Left cardiac atrium (tissue), 4 donors: ENCODE results near the gene PHOX2A. TPM values are rescaled to one million over a fixed set of nuclear protein-coding genes. Genes with fewer than 3 reads are reported as not detected.
"Not testable (repeated sequence)": the region's sequence is repeated elsewhere in the genome, so short reads cannot be mapped to it uniquely, and the experiment has no call there.

Source experiments
- ATAC-seq, 2 donors: fragments of 200-7000 bp; cut with Tn5 transposase; one replicate each; pipeline ENCODE4 v1.9.1; 2020; ENCODE audit warnings: mild to moderate bottlenecking in 2 of 2, moderate library complexity in 2 of 2
- DNase-seq: peaks from one replicate; pipeline ENCODE4 v3.0.0-alpha.2; 2020
- intact Hi-C, 2 donors: fragments of 100-400 bp; cut with DNase I; formaldehyde crosslinking; loops; one replicate each; pipeline versions ENCODE4 v1.14.1 to v1.15.1; 2022 to 2023
- long read RNA-seq: library from polyadenylated mRNA; unstranded; transcript quantifications from one replicate; pipeline ENCODE4 v2.0.0, GENCODE V29; 2021
- total RNA-seq, 2 donors: library from RNA; stranded (reverse); fragmentation: NEBNext Ultra II Directional; extraction: Animal tissue kit (Norgen Biotek cat#: 25700); gene quantifications; one replicate each; pipeline ENCODE4 v1.2.1, GENCODE V29; 2021
- donor health status: DM: no; HTN: yes; CAD: no.
- donor health status: DM: no; HTN: yes; CAD: no; lungs with severe emphysema.
- donor health status: DM: yes; HTN: yes; CAD: no.
- donor health status: Dilated cardiomyopathy.

The PHOX2A gene
- not detected for total RNA-seq
- long read RNA-seq = 0 reads

DNA sequence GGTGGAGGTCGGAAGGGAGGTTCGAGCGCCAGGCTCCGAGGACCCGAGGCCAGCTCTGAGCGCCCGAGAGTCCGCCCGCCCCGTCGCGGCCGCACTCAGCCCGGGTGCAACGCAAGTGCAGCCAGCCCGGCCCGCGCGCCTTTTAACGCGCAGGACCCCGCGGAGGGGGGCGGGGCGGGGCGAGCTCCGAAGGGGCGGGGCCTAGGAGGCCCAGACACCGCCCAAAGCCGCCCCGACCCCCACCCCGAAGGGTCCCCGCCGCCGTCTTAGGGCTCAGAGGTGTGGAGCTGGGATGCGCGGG, at the start of gene PHOX2A:
PHOX2A (minus strand) TSS at position 117 of the 301 bp plus-strand sequence. CDS start 172 bp downstream, outside the sequence.
- DNase-seq = no peak
- intact Hi-C loops = no loop called here
- ATAC-seq = no peak

DNA sequence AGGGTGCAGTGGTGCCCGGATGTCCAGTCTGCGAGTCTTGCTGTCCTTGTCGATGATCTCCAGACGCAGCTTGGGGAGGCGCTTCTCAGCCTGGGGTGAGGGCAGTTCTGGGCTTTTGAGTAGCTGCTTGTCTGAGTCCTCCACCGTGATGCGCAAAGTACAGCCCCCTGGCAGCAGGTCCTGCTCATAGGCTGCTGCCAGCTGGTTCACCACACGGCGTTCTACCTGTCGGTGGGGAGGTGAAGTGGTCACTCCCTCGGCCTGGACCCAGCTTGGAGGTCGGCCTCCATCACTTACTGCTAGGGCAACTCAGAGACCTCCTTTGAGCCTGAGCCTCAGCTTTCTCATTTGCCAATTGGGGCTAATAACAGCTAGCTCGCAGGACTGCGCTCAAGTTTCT, 49.4 kb upstream of the PHOX2A start:
- intact Hi-C loops = no loop called here
- ATAC-seq (no peak), DNase-seq (no peak)

DNA sequence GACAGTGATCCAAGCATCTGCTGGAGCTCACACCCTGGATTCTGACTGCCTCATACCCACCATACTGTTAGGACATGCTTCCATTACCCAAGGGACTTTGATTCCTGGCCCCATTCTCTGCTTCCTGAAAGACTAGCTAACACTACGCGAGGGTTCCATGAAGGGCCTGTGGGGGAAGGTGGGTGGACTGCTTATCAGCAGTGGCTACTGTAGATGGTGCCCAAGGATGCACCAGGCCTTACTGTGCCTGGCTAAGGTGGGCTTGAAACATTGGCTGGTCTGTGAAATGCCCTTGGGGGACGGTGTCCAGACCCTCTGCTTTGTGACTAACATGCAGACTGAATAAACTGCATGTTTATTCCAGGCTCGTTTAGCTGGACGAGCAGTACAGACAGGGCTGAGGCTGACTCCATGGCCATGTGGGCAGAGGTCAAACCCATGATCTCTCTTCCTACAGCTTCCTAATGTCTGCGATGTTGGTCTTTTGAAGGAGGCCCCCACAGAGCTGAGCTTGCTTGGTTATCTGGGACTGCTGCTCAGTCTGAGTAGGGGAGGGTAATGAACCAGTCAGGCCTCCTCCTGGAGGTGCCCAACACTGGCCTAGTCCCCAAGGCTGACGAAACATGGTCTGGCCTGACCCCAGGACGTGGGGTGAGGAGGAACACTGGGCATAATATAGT, 48.3 kb upstream of the PHOX2A start:
- ATAC-seq (no peak), DNase-seq (no peak)
- intact Hi-C loops = no loop called here

DNA sequence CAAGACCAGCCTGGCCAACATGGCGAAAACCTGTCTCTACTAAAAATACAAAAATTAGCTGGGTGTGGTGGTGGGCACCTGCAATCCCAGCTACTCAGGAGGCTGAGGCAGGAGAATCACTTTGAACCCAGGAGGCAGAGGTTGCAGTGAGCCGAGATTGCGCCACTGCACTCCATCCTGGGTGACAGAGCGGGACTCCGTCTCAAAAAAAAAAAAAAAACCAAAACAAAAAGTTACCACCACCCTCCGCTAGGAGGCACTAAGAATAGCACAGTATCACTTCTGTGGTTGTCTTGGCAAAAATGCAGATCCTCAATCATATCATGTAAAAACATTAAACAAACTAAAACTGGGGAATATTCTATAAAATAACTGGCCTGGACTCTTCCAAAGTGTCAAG, 46.8 kb upstream of the PHOX2A start:
- ATAC-seq, DNase-seq, intact Hi-C loops: not testable (repeated sequence)

DNA sequence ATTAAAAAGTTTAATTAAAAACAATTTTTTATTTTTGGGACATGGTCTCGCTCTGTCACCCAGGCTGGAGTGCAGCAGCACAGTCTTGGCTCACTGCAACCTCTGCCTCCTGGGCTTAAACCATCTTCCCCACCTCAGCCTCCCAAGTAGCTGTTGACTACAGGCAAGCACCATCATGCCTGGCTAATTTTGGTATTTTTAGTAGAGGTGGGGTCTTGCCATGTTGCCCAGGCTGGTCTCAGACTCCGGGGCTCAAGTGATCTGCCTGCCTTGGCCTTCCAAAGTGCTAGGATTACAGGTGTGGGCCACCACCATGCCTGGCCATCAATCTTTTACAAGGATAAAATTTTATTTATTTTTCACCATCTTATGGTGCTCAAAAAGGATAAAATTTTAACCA, 43.3 kb upstream of the PHOX2A start:
- DNase-seq = no peak
- no peak for ATAC-seq
- intact Hi-C loops = no loop called here

DNA sequence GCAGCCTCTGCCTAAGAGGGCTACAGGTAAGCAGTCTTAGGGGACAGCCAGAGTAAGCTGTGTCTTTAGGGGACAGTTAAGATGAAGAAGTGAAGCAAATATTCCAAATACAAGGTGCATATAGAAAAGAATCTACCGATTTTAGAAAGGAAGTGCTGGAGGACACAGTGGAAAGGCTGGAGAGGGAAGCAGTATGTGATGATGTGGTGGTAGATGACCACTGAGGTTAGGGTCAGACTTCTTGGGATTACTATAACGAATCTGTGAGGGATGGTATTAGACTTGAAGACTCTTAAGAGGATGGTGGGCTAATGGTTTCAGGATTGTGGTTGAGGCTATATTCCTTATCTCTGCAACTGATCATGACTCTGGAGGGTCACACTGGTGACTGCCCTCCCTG, 40.0 kb upstream of the PHOX2A start:
- intact Hi-C loops = no loop called here
- ATAC-seq (no peak), DNase-seq (no peak)

DNA sequence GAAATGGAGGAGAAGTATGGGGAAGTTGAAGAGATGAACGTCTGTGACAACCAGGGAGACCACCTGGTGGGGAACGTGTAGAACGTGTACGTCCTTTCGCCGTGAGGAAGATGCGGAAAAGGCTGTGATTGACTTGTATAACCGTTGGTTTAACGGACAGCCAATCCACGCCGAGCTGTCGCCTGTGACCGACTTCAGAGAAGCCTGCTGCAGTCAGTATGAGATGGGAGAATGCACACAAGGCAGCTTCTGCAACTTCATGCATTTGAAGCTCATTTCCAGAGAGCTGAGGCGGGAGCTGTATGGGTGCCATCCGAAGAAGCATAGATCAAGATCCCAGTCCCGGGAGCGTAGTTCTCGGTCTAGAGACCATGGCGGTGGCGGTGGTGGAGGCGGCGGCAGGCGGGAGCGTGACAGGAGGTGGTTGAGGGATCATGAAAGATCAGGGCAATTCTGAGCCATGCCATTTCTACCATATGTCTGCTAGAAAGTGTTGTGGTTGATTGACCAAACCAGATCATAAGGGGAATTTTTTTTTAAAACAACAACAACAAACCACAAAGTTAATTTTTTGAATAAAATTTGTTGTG, 36.8 kb upstream of the PHOX2A start:
- ATAC-seq (no peak), DNase-seq (no peak)
- intact Hi-C loops = no loop called here

DNA sequence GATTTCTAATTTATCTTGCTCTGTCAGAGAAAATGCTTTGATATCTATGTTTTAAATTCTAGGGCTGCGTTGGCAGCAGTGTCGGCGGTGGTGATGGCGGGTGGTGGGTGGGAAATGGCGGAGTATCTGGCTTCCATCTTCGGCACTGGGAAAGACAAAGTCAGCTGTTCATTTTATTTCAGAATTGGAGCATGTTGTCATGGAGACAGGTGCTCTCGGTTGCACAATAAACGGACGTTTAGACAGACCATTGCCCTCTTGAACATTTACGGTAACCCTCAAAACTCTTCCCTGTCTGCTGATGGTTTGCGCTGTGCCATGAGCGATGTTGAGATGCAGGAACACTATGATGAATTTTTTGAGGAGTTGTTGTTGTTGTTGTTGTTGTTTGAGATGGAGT, 36.1 kb upstream of the PHOX2A start:
- intact Hi-C loops = no loop called here
- no peak for ATAC-seq
- DNase-seq = no peak

DNA sequence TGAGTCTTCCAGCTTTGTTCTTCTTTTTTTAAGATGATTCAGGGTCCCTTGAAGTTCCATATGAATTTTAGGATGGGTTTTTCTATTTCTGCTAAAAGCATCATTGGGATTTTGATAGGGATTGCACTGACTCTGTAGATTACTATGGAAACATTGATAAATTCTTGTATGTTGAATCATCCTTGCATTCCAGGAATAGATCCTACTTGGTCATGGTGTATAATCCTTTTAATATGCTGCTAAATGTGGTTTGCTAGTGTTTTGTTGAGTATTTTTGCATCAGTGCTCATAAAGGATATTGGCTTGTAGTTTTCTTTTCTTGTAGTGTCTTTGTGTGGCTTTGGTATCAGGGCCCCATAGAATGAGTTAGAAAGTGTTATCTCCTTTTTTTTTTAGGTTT, 34.9 kb upstream of the PHOX2A start:
- DNase-seq (no peak), ATAC-seq (no peak)
- intact Hi-C loops = no loop called here

DNA sequence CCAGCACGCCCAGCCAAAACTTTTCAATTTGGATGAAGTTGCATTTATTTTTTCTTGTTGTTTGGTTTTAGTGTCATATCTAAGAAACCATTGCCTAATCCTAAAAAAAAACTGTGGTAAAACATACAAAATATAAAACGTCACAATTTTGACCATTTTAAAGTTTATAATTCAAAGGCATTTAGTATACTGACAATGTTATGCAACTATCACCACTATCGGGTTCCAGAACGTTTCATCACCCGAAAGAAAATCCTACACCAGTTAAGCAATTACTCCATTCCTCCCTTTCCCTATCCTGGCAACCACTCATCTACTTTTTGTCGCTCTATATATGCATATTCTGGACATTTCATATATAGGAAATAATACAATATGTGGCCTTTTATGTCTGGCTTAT, 30.5 kb upstream of the PHOX2A start:
- ATAC-seq = peak in 1 of 2 donors; percentile 56
- intact Hi-C loops = no loop called here
- no peak for DNase-seq

DNA sequence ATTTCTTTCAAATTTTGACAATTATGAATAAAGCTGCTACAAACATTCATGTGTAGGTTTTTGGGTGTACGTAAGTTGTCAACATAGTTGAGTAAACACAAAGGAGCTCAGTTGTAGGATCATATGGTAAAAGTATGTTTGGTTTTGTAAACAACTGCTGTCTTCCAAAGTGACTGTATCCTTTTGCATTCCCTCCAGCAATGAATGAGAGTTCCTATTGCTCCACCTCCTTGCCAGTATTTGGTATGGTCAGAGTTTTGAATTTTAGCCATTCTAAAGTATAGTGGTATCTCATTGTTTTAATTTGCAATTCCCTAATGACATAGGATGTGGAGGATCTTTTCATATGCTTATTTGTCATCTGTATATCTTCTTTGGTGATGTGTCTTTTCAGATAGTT, 28.0 kb upstream of the PHOX2A start:
- ATAC-seq = no peak
- DNase-seq = no peak
- intact Hi-C loops = no loop called here

DNA sequence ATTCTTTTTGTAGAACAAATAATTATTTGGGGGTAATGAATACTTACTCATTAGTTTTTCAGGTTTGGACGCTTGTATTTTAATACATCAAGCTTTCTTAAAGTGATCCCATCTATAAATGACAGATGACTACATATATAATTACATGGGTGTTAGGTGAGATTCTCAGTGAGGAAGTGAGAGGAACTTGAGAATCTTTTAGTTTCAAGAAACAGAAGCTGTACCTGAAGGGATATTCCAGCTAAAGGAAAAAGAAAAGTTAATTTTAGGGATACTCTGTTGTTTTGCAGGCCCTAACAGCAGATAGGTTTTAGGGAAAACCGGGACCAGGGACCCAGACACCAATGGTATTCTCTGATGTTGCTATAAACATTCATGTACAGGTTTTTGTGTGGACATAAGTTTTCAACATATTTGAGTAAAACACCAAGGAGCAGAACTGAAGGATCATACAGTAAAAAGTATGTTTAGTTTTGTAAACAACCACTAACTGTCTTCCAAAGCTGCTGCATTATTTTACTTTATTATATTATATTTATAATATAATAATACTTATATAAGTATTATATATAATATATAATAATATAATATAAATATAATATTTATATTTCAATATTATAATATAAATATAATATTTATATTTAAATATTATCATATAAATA, 24.1 kb upstream of the PHOX2A start:
- no peak for DNase-seq
- intact Hi-C loops = no loop called here
- no peak for ATAC-seq

DNA sequence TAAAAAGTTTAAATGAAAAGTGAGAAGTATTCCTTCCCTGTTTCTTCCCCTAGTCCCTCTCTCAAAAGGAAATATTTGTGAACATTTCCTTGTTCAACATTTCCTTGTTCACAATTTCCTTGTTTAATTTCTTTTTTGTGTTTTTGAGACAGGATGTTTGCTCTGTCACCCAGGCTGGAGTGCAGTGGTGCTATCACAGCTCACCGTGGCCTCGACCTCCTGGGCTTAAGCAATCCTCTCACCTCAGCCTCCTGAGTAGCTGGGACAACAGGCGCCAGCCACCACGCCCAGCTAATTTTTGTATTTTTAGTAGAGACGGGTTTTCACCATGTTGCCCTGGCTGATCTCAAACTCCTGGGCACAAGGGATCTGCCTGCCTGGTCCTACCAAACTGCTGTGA, 23.0 kb upstream of the PHOX2A start:
- DNase-seq, ATAC-seq, intact Hi-C loops: not testable (repeated sequence)

DNA sequence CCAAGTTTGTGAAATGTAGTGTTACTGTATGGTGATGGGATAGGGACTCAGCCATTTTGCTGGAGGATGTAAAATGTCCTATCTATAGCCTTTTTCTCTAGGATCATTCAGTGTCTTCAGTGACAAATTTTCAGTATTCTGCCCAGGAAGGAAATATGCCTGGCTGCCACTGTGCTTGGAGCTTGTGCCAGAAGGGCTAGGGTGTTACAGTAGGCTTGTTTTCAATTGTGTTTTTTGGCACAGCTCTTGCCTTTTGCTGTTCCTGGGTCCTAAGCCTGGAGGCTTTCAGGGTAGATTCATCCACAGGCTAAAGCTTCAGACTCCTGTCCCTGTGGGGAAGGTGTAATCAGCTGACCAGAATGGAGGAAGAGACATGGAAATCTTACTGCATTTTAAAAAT, 22.0 kb upstream of the PHOX2A start:
- ATAC-seq (no peak), DNase-seq (no peak)
- intact Hi-C loops = no loop called here

DNA sequence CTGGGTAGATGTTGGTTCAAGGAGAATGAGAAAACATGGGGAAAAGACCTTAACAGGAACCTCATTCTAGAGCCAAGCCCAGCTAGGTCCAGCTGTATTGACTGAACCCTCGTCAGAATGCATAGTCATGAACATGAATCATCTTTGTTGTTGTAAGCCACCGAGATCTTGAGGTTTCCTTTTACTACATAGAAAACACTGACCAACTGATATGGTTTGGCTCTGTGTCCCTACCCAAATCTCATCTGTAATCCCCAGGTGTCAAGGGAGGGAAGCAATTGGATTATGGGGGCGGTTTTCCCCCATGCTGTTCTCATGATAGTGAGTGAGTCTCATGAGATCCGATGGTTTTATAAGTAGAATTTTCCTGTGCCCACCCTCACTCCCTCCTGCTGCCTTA, 19.4 kb upstream of the PHOX2A start:
- DNase-seq (no peak), ATAC-seq (no peak)
- intact Hi-C loops = no loop called here

DNA sequence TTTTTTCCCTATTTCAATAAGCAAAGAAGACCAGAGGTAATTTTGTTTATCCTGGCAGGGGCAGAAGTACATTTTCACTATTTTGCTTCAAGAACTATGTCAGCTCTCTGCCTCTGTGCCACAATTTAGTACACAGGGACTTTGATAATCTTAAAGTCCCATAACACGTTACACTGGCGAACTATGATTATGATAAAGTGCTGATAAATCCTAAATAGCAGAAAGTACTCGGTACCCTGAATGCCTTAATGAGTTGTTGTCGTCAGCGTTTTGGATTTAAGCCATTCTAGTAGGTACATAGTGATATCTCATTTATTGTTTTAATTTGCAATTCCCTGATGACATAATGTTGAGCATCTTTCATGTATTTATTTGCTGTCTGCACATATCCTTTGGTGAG, 16.6 kb upstream of the PHOX2A start:
- intact Hi-C loops = no loop called here

DNA sequence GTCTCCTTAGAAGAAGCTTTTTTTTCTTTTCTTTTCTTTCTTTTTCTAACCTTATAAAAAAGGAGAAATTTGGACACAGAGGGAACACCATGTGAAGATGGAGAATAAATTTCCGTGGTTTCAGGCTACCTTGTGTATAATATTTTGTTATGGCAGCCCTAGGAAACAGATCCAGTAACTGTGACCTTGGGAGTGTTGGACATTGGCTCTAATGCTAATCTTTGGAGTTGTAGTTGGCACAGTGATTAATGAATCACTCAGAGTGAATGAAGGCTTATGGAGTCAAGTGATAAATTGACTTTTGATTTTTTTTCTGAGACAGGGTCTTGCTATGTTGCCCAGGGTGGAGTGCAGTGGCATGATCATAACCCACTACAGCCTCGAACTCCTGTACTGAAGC, 15.5 kb upstream of the PHOX2A start:
- ATAC-seq (no peak), DNase-seq (no peak)
- intact Hi-C loops = no loop called here

More for the DNA sequence above, 16.6 kb upstream of the PHOX2A start:
- ATAC-seq (no peak), DNase-seq (no peak)

DNA sequence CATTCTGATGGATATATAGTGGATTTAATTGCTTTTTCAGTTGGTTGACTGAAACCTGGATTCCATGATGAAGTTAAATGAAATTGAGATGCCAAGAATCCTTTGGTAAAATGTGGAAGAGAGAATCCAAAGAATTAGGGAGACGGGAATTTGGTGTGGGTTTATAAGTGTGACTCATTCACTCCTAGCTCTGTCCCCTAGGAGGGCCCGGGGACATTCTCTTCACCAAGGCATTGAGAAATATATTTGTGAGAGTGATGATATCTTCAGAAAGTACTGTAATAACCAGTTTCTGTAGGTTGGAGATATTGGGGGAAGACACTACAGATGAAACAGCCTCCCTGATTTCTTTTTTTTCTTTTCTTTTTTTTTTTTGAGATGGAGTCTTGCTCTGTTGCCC, 13.6 kb upstream of the PHOX2A start:
- DNase-seq = no peak
- intact Hi-C loops = no loop called here
- ATAC-seq = no peak

DNA sequence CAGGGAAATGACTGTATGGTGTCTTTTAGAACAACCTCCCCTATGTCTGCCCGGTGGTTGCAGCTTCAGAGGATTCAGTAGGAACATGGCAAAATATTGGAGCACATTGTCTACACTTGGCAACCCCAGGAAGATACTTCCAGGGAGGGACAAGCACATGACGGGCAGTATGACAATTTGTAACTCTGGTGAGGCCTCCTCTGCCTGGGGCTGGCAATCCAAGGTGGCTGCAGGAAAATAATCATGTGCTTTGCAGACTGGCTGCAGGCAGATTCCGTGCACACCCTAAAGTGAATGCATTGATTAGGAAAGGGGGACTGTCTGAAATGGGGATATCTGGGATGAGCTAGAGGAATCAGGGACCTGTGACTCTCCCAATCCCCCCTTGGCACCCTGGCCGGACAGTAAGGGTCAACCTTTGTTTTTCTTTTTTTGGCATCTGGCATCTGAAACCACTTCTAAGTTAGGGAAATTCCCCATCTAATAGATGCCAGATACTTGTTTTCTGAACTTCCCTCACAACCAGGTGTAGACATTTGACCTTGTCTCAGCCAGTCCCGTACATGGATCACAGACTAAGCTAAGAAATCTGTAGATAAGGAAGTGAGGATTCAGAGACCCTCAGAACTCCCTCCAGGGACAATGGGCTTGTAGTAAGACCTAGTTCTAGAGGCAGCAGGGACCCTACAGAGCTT, 10.5 kb upstream of the PHOX2A start:
- intact Hi-C loops = no loop called here
- no peak for ATAC-seq
- no peak for DNase-seq

DNA sequence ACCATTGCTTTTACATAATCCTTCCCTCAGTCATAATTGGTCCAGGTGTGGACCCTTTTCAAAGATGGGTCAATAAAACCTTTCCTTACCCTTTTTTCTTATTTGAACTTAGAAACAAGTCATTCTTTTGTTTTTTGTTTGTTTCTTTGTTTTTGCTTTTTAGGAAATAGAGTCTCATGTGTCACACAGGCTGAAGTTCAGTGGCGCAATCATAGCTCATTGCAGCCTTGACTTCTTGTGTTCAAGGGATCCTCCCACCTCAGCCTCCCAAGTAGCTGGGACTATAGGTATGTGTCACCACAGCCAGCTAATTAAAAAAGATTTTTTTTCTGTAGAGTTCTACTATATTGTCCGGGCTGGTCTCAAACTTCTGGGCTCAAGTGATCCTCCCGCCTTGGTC, 9.4 kb upstream of the PHOX2A start:
- no peak for ATAC-seq
- no peak for DNase-seq
- intact Hi-C loops = no loop called here
